Measurements from ENCODE around the gene CLIP3. TPM values are rescaled to one million over a fixed set of nuclear protein-coding genes. Genes with fewer than 3 reads are reported as not detected.
A peak's percentile ranks its signal among the peaks of the same experiment; 100 is the strongest.

The CLIP3 gene
- total and polyA plus RNA-seq, 2 of the 13 experiments (the other 11 are each of a cell fraction or from before 2014, with no cell fraction given) = 0.15 to 1.2 TPM

DNA sequence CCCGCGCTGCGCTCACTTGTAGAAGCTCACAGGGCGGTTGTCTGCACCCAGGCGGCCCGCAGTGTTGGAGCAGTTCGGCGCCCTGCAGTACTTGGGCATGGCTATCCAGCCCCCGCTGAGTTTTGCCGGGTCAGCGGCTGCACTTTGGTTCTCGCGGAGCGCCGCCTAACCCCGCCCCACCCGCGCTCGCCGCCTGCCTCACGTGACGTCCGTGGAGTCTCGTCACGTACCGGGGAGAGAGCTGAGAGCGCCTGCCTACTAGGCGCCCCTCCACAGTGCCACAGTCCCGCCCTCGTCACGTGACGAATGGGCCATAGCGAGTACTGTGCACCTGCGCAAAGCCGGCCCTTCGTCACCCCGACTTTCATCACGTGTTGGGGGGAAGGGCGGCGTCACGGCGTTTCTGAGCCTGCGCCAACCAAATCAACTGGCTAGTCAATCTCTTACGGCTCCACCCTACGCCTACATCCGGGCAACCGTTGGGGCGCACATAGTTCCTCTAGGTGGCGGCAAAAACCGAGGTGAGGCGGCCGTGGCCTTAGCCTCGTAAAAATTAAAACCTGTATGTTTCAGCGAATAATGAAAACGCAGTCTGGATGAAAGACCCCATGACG is 21.6 kb upstream of the CLIP3 start, which contains the start of gene THAP8 (continued):
- TF ChIP-seq SMC3 (IDR thresholded peaks at IDR 0.05; ENCODE audit: low read length) (no peak), MTF1 (CRISPR knock-in tag; IDR thresholded peaks at IDR 0.05) (no peak), KDM1A (CRISPR knock-in tag; IDR thresholded peaks at IDR 0.05) (no peak), TBP (CRISPR knock-in tag; IDR thresholded peaks at IDR 0.05) (no peak)

DNA sequence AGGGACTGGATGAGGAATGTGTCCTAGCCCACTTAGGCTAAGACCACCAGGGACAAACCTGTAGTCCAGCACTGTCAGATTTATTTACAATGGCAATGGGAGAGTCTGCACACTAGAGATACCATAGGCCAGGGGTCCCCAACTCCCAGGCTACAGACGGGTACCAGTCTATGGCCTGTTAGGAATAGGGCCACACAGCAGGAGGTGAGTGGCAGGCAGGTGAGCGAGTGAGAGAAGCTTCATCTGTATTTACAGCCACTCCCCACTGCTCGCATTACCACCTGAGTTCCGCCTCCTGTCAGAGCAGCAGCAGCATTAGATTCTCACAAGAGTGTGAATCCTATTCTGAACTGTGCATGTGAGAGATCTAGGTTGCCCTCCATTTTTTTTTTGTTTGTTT is 19.0 kb upstream of the CLIP3 start:
- Histone ChIP-seq H3K4me3 (replicated peaks in 1 of 3; ENCODE audit: insufficient read depth in 1 of 3, low read depth in 2 of 3, low read length in 3 of 3) (no peak overlapping the region), H3K4me1 (ENCODE audit: insufficient read depth, low read length) (peaks cover 43% of the 10 kb centered on the region), H3K27ac (ENCODE audit: extremely low read length, insufficient read depth, low read length) (no peak overlapping the region), H2AFZ (ENCODE audit: low read length) (no peak overlapping the region), H4K20me1 (ENCODE audit: insufficient read depth, low read length) (no peaks in the 10 kb centered on the region), H3K27me3 (ENCODE audit: control insufficient read depth in 1 of 2, insufficient read depth in 2 of 2, low read length in 2 of 2) (no peaks in the 10 kb centered on the region; a peak in 1 of 5 replicates), H3K79me2 (ENCODE audit: insufficient read depth, low read length) (peaks cover 16% of the 10 kb centered on the region), H3K4me2 (ENCODE audit: low read depth, low read length) (no peak overlapping the region), H3K9ac (ENCODE audit: insufficient read depth, low read depth, low read length) (no peak overlapping the region), H3K36me3 (replicated peaks in 1 of 2; ENCODE audit: control insufficient read depth in 1 of 2, insufficient read depth in 2 of 2, low read length in 2 of 2) (no peaks in the 10 kb centered on the region; a peak in 2 of 5 replicates), H3K9me3 (ENCODE audit: low read length) (no peaks in the 10 kb centered on the region)
- no TSS peak for BruUV-seq (replicated peaks)
- intact Hi-C loops (cut with micrococcal nuclease; ENCODE audit: unreplicated experiment) = loop anchor here (5.0 to 10.0 kb wide), 2 partner anchors 54 to 1163 kb away; partner anchors contain the start of genes SDHAF1, ZNF383 and ZNF585B
- FAIRE-seq (no peak), DNase-seq (ENCODE audit: low spot score) (no peak), ATAC-seq (no peak)
- CTCF ChIA-PET (ENCODE audit: low intra/inter-chr PET ratio, low total read pairs) = no interaction called here
- 87% methylated on average over 3 of the region's 4 CpGs for WGBS (ENCODE audit: low lambda C conversion rate)
- POLR2A ChIA-PET = no interaction called here
- TF ChIP-seq ERF (CRISPR knock-in tag; IDR thresholded peaks at IDR 0.05) (0 out of 2 replicates have a peak, but pooled peaks have one; percentile 4), ZNF431 (CRISPR knock-in tag; IDR thresholded peaks at IDR 0.05; ENCODE audit: borderline replicate concordance, low read depth) (no peak), NFYC (CRISPR knock-in tag; IDR thresholded peaks at IDR 0.05) (peak; percentile 60), IRF2 (CRISPR knock-in tag; IDR thresholded peaks at IDR 0.05) (no peak), SP2 (CRISPR knock-in tag; IDR thresholded peaks at IDR 0.05) (peak; percentile 71), NR2F2 (IDR thresholded peaks at IDR 0.05; ENCODE audit: borderline replicate concordance, low read depth) (no peak), NFYB (CRISPR knock-in tag; IDR thresholded peaks at IDR 0.05) (peak; percentile 59), ZFP37 (CRISPR knock-in tag; IDR thresholded peaks at IDR 0.05; ENCODE audit: borderline replicate concordance) (no peak)
- TF ChIP-seq, protein P1, sequence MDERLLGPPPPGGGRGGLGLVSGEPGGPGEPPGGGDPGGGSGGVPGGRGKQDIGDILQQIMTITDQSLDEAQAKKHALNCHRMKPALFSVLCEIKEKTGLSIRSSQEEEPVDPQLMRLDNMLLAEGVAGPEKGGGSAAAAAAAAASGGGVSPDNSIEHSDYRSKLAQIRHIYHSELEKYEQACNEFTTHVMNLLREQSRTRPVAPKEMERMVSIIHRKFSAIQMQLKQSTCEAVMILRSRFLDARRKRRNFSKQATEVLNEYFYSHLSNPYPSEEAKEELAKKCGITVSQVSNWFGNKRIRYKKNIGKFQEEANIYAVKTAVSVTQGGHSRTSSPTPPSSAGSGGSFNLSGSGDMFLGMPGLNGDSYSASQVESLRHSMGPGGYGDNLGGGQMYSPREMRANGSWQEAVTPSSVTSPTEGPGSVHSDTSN (CRISPR knock-in tag; IDR thresholded peaks at IDR 0.05) = peak; percentile 79
- in situ Hi-C loops (cut with HindIII; ENCODE audit: extremely low pct_ligation_motif_present, low pct_unique_long_range_greater_than_20kb) = loop anchor here (5.0 kb wide), 1 partner anchor 54 kb away; the partner anchor contains the start of gene SDHAF1

Data from HepG2 (cell line).